Adipocyte (in vitro differentiated cells): Measurements from ENCODE around the gene GOLGA8O.
"Not testable (repeated sequence)": the region's sequence is repeated elsewhere in the genome, so short reads cannot be mapped to it uniquely, and the experiment has no call there.

Source experiments
- DNase-seq: peaks from one replicate; pipeline ENCODE4 v3.0.0-alpha.2; 2015; ENCODE audit warnings: low read depth
- H3K27me3 ChIP-seq: replicated peaks from 2 replicates; pipeline ENCODE4 v1.7.0; 2013; ENCODE audit warnings: mild to moderate bottlenecking, low read length, moderate library complexity; ENCODE audit not compliant: control insufficient read depth, insufficient read depth
- H3K36me3 ChIP-seq: 2 replicates; pipeline ENCODE4 v1.7.0; 2013; ENCODE audit warnings: low read length, mild to moderate bottlenecking, moderate library complexity; ENCODE audit not compliant: control insufficient read depth, insufficient read depth, severe bottlenecking
- H3K4me1 ChIP-seq: 2 replicates; pipeline ENCODE4 v1.7.0; 2013; ENCODE audit warnings: mild to moderate bottlenecking, low read length, moderate library complexity; ENCODE audit not compliant: control insufficient read depth, insufficient read depth
- H3K4me3 ChIP-seq: 2 replicates; pipeline ENCODE4 v1.7.0; 2013; ENCODE audit warnings: mild to moderate bottlenecking, low read length, moderate library complexity
- H3K9ac ChIP-seq: 2 replicates; pipeline ENCODE4 v1.7.0; 2013; ENCODE audit warnings: mild to moderate bottlenecking, low read length, moderate library complexity
- H3K9me3 ChIP-seq: 2 replicates; pipeline ENCODE4 v1.7.0; 2013; ENCODE audit warnings: mild to moderate bottlenecking, low read length, moderate library complexity; ENCODE audit not compliant: control insufficient read depth

The GOLGA8O gene, protein sequence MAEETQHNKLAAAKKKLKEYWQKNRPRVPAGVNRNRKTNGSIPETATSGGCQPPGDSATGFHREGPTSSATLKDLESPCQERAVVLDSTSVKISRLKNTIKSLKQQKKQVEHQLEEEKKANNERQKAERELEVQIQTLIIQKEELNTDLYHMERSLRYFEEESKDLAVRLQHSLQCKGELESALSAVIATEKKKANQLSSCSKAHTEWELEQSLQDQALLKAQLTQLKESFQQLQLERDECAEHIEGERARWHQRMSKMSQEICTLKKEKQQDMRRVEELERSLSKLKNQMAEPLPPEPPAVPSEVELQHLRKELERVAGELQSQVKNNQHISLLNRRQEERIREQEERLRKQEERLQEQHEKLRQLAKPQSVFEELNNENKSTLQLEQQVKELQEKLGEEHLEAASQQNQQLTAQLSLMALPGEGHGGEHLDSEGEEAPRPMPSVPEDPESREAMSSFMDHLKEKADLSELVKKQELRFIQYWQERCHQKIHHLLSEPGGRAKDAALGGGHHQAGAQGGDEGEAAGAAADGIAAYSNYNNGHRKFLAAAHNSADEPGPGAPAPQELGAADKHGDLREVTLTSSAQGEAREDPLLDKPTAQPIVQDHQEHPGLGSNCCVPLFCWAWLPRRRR

DNA sequence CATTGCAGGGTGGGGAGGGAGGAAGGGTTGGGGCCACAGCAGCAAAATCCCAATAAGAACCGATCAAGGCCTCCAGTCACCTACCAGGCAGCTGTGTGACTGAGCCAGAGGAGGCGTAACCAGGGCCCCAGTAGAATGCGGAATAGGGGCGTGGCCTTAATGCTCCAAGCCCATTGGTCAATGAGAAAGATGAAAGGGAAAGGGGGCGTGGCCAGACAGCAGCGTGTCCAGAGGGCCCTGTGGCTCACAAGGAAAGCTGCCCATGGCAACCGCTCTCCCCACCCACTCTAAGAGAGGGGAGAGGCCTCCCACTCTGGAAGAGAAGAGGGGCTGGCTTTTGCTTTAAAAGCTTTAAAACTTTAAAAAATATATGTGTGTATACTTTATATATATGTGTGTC, at the start of gene GOLGA8O:
Gene GOLGA8O, minus strand, starts transcription at position 101 of the 400 bp plus-strand sequence. Its CDS starts 98 bp downstream, at position 3.
- not testable (repeated sequence) for H3K4me3 ChIP-seq, DNase-seq, H3K9ac ChIP-seq, H3K9me3 ChIP-seq, H3K4me1 ChIP-seq, H3K36me3 ChIP-seq, H3K27me3 ChIP-seq

DNA sequence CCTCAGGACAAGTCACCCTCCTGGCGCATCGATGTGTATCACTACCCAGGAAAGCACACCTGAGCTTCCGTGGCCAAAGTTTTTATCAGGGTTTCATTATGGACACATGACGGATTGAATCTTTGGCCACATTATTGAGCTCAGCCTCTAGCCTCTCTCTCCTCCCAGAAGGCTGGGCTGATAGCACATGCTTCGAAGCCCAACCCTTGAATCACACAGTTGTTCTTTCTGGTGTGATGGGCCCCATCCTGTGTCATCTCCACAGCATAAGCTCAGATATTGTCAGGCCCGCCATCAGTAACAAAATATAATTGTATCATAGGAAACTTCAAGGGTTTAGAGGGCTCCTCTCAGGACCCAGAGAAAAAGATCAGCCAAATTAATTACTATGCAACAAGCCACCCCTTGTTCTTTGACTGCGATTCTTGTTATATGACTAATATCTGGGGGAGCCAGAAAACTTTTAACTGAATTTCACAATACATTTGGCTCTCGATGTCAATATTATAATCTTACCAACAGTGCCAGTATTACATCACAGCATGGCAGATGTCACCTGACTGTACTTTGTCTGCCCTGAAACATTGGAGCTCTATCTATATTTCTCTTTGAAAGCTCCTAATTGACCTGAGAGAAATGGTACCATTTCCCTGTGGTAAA, 48.8 kb upstream of the GOLGA8O start:
- not testable (repeated sequence) for H3K36me3 ChIP-seq, H3K9me3 ChIP-seq, H3K4me3 ChIP-seq, H3K9ac ChIP-seq, DNase-seq, H3K4me1 ChIP-seq, H3K27me3 ChIP-seq

DNA sequence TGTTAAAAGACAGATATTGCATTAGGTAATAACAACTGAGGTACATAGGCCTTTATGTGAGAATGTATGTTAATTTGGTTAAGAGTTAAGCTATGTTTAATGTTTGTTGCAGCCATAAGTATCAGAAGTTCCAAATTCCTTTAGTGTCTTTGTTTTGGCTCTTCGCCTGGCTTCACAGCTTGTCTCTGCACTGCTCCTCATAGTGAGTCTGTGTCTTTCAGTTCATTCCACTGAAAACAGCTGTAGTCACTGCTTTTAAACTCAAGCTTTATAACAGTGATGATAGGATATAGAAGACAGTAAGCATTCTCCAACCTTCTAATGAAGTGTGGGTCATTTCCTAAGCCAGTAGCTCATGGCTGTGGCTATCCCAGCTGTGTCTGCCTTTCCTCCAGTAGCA, 47.5 kb upstream of the GOLGA8O start:
- not testable (repeated sequence) for H3K4me3 ChIP-seq, H3K9me3 ChIP-seq, H3K4me1 ChIP-seq, H3K9ac ChIP-seq, H3K36me3 ChIP-seq, H3K27me3 ChIP-seq
- DNase-seq: peak; percentile 53

DNA sequence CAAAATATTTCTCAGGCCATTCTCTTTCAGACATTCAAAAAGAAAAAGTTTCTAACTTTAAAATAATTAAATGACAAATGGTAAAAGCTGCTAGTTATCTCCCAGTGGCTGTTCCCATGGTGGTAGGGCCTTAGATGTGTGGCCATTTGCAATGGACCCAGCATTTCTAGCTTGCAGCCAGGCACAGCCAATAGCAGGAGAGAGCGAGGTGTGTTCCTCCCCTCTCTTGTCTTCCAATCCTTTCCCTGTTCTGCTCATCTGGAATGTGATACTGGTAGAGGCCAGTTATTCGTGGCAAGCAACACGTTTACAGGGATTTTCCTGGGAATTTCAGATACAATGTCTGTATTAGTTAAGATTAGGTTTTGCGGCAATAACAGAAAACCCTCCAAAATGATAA, 37.3 kb upstream of the GOLGA8O start:
- H3K4me1 ChIP-seq, H3K9me3 ChIP-seq, H3K4me3 ChIP-seq, H3K27me3 ChIP-seq, DNase-seq, H3K36me3 ChIP-seq, H3K9ac ChIP-seq: not testable (repeated sequence)

DNA sequence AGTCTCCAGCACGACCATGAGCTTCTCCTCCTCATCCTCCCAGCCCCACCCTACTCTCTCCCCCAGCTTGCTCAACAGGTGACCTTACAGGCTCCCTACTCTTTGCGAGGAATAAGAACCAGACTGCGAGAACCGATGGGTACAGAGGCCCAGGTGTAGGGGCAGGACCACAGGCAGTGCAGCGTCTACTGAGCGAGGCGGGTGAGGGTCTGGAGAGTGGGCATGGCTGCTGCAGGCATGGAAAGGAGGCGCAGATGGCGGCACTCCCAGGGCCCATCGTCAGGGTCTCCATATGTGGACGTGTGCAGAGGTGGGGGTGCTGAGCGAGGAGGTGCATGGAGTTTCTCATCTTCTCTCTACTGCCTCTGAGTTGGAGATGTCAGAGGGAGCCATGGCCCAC, 31.0 kb upstream of the GOLGA8O start:
- H3K9me3 ChIP-seq, DNase-seq, H3K4me1 ChIP-seq, H3K27me3 ChIP-seq, H3K4me3 ChIP-seq, H3K36me3 ChIP-seq, H3K9ac ChIP-seq: not testable (repeated sequence)

DNA sequence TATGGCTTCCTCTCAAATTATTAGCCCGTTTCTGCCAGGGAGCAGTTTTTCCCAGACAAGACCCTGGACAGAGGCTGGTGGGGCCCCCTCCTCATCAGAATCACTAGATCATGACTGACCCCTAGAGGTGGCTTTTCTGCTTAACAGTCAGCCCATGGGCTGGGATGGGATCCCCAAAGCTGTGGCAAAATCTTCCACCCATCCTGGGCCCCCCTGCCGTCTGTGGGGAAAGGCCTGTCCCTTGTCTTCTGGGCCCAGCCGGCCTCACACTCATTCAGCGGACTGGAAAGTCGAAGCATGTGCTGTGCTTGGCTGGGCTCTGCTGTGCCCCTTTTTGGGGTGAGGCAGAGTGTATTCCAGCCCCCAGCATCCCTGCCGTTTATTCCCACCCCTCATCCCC, 27.9 kb upstream of the GOLGA8O start:
- H3K4me3 ChIP-seq, H3K9me3 ChIP-seq, H3K27me3 ChIP-seq, H3K9ac ChIP-seq, DNase-seq, H3K4me1 ChIP-seq, H3K36me3 ChIP-seq: not testable (repeated sequence)

DNA sequence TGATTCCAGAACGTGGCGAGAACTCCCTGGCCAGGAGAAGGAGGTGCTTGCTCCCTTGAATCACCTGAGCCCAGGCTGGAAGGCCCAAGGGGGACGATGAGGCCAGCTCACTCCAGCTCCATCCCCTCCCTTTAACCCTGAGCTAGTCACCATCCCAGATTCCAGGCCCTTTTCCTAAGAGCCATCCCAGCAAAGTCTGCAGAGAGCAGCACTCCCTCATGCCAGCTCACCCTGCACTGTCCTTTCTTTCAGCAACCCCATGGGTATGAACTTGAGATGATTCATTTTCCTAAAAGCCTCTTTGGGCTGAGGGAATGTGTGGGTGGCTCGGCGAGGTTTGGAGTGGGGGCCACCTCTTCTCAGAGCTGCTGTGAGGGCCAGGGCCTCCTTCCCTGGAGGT, 26.2 kb upstream of the GOLGA8O start:
- not testable (repeated sequence) for DNase-seq, H3K4me1 ChIP-seq, H3K4me3 ChIP-seq, H3K9ac ChIP-seq, H3K27me3 ChIP-seq, H3K36me3 ChIP-seq, H3K9me3 ChIP-seq

DNA sequence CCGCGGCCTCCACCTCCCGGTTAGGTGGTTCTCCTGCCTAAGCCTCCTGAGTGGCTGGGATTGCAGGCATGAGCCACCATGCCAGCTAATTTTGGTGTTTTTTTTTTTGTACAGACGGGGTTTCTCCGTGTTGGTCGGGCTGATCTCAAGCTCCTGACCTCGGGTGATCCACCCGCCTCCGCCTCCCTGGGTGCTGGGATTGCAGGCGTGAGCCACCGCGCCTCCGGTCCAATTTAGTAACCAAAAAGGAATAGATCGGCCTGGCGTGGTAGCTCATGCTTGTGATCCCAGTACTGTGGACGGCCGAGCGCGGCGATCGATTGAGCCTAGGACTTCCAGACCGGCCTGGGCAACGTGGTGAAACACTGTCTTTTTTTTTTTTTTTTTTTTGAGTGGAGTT, 12.6 kb upstream of the GOLGA8O start:
- DNase-seq, H3K4me1 ChIP-seq, H3K36me3 ChIP-seq, H3K27me3 ChIP-seq, H3K4me3 ChIP-seq, H3K9ac ChIP-seq, H3K9me3 ChIP-seq: not testable (repeated sequence)

DNA sequence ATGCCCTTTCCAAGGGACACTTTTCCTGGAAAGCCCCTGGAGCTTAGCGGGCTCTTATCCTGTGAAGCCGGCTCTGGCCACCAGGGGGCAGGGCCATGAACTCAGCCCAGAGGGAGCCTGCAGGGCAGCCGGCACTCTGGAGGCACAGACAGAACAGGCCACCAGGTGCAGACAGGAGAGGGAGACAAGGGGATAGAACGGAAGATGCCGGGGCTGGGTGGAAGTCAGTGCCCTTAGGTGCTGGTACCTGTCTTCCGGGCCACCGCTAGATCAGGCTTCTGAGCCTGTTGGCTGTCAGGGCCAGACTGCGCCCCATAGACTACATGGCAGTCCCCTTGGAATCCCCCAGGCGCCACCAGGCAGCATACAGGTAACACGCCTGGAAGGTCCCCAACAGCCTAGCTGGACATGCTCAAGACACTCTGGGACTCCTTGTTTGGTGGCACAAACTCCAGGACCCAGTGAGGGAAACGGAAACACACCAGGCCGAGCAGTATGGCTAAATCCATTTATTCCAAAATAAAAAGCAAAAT, 14.9 kb downstream of the GOLGA8O start:
- not testable (repeated sequence) for H3K9ac ChIP-seq, H3K4me3 ChIP-seq, H3K4me1 ChIP-seq, H3K27me3 ChIP-seq, H3K36me3 ChIP-seq, H3K9me3 ChIP-seq, DNase-seq

DNA sequence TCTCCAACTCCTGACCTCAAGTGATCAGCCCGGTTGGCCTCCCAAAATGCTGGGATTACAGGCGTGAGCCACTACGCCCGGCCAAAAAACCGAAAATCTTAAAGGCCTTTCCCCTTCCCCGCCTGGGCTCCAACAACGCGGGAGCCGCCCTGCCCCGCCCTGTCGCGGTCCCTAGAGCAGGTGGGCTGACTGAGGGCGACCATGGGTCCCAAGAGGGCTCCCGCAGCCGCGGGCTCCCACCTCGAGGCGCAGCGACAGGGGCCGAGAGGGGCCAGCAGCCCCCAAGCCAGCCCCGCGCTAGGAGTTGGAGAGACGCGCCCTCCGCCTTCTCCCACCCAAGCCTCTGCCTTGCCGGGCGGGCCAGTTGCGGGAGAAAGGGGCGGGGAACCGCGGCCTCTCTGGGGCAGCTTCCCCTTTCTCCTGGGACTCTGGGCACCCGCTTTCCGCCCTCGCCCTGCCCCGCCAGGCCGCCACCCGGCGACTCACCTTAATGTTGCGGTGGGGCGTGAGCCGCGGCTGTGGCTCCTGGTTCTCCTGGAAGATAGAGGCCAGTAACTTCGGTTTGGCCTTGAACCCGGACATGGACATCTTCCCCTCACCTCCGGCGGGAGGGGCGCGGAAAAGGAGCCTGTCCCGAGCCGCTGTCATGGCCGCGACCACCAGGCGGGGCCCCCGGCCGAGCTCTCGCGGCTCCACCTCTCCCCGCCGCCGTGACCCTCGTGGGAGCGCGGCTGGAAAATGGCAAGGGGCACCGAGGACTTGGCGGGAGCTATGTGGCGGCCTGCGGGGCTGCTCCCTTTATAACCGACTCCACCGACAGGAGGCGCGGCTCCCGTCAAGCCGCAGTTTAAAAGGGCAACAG, 21.1 kb downstream of the GOLGA8O start:
- not testable (repeated sequence) for H3K9me3 ChIP-seq

DNA sequence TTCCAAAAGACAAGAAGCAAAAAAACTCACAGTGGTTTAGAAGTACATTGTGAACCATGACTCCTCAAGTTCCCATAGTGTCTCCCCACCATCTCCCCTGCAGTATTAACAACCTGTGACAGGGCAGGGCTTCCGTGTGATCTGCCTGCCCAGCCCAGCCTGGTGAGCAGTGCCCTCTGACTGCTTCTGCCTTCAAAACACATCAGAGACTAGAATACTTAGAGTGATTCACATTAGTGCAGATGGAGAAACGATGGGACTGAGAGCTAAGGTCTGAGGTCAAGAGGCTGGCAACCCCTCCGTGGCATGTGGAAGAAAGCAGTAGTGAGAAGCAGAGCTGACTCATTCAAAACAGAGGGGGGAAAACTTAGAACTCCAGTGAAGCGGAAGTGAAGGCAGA, 27.8 kb downstream of the GOLGA8O start:
- H3K4me1 ChIP-seq, H3K4me3 ChIP-seq, H3K27me3 ChIP-seq, H3K9ac ChIP-seq, H3K9me3 ChIP-seq, DNase-seq, H3K36me3 ChIP-seq: not testable (repeated sequence)

More for the DNA sequence above, 21.1 kb downstream of the GOLGA8O start:
- not testable (repeated sequence) for H3K4me3 ChIP-seq, H3K27me3 ChIP-seq, H3K9ac ChIP-seq, H3K4me1 ChIP-seq, DNase-seq, H3K36me3 ChIP-seq
